Lung (tissue), 12 donors: ENCODE results near the gene HEPACAM2. TPM values are rescaled to one million over a fixed set of nuclear protein-coding genes. Genes with fewer than 3 reads are reported as not detected.

Source experiments
- ATAC-seq: fragments of 200-7000 bp; cut with Tn5 transposase; one replicate; pipeline ENCODE4 v1.9.1; 2020; ENCODE audit warnings: moderate number of reproducible peaks; ENCODE audit not compliant: insufficient read depth, low FRiP score
- DNase-seq, 3 donors: peaks; one replicate each; pipeline ENCODE4 v3.0.0-alpha.2; 2013 to 2017
- H3K27ac ChIP-seq, 2 donors: one replicate each; pipeline ENCODE4 v1.5.1; 2013; ENCODE audit warnings: mild to moderate bottlenecking in 2 of 2, moderate library complexity in 2 of 2, control low read depth in 1 of 2, inconsistent platforms in 1 of 2, low read depth in 1 of 2, low read length in 1 of 2
- H3K27me3 ChIP-seq, 3 donors: one replicate each; pipeline ENCODE4 v1.5.1; 2013; ENCODE audit warnings: low read length in 2 of 3; ENCODE audit not compliant: control insufficient read depth in 3 of 3, insufficient read depth in 3 of 3
- H3K36me3 ChIP-seq, 4 donors: one replicate each; pipeline ENCODE4 v1.5.1; 2013; ENCODE audit warnings: low read length in 4 of 4, mild to moderate bottlenecking in 1 of 4, moderate library complexity in 1 of 4; ENCODE audit not compliant: control insufficient read depth in 4 of 4, insufficient read depth in 4 of 4
- H3K4me1 ChIP-seq, 5 donors: one replicate each; pipeline ENCODE4 v1.5.1; 2013; ENCODE audit warnings: low read length in 5 of 5, mild to moderate bottlenecking in 2 of 5, moderate library complexity in 1 of 5; ENCODE audit not compliant: control insufficient read depth in 5 of 5, insufficient read depth in 5 of 5
- H3K4me3 ChIP-seq: one replicate; pipeline ENCODE4 v1.5.1; 2013; ENCODE audit warnings: mild to moderate bottlenecking, control low read depth, moderate library complexity
- H3K9ac ChIP-seq, 2 donors: one replicate each; pipeline ENCODE4 v1.5.1; 2013; ENCODE audit warnings: low read length in 2 of 2, control low read depth in 1 of 2; ENCODE audit not compliant: insufficient read depth in 1 of 2
- H3K9me3 ChIP-seq, 4 donors: one replicate each; pipeline ENCODE4 v1.5.1; 2013; ENCODE audit warnings: low read length in 3 of 4, mild to moderate bottlenecking in 1 of 4, moderate library complexity in 1 of 4; ENCODE audit not compliant: control insufficient read depth in 4 of 4, insufficient read depth in 3 of 4
- WGBS, 2 donors: extraction: QIAGEN DNeasy Blood & Tissue Kit; methylation state at CpG; one replicate each; pipeline ENCODE4 v1.1.7; 2013; 5-methylcytosine and 5-hydroxymethylcytosine counted together
- polyA plus RNA-seq, 2 donors: library from polyadenylated mRNA; stranded (reverse); fragments of 200-250 nt; gene quantifications; one replicate each; pipeline ENCODE4 v1.2.1, GENCODE V29; 2013
- total RNA-seq, 2 donors: library from RNA; depleted of rRNA in 1 of 2; stranded (reverse); fragments of >200 nt in 1 of 2; gene quantifications; one replicate each; pipeline ENCODE4 v1.2.1, GENCODE V29; 2014 to 2021
- TF ChIP-seq, protein P1 (sequence below): IDR thresholded peaks from 2 replicates; pipeline ENCODE4 v1.5.1; 2012; ENCODE audit warnings: mild to moderate bottlenecking; ENCODE audit errors: control extremely low read depth, extremely low read depth
- donor health status: control.
- donor health status: control.
- donor health status: Bipolar disorder and iron deficiency.
- donor health status: healthy.
- donor health status: DM: yes; HTN: yes; CAD: no.

Gene HEPACAM2
- total and polyA plus RNA-seq, 4 donors, result 0.08 to 2.2 (median 0.27) TPM

DNA sequence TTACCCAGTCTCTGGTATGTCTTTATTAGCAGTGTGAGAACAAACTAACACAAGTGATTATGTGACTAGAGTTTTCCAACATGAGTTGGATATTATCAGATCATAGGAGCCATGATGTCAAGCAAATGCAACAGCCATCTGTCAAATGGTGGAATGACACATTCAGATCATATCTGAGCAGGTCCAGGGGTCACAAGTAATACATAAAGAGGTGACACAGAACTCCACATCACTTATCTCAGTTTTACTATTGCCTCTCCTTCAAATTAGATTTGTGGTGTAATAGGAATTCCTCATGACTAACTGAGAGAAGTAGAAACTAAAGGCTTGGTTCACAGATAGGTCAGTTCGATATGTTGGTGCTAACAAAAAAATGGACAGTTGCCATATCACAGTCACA, 65.9 kb downstream of the HEPACAM2 start:
- no peak for ATAC-seq
- 58 to 84% methylated on average over 1 of the region's 1 CpG for WGBS, 2 donors

DNA sequence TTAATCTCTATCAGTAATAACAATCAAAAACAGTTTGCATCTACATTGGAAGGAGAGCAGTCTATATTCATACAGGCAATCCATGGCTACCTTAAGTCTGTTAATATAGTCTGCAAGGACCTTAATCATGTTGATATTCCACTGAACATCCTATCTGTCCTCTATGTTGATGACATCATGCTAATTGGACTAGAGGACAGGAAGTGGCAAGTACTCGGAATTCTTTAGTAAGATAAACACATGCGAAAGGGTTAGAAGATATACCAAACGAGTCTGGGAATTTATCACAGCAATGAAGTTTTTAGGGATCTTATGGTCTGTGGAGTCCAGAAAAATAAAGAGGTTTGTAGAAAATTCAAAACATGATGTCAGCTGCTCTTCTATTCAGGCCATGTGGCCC, 66.8 kb downstream of the HEPACAM2 start:
- no peak overlapping the region for H3K27ac ChIP-seq
- H3K36me3 ChIP-seq, result no peaks in the 10 kb centered on the region
- TF ChIP-seq, protein P1, sequence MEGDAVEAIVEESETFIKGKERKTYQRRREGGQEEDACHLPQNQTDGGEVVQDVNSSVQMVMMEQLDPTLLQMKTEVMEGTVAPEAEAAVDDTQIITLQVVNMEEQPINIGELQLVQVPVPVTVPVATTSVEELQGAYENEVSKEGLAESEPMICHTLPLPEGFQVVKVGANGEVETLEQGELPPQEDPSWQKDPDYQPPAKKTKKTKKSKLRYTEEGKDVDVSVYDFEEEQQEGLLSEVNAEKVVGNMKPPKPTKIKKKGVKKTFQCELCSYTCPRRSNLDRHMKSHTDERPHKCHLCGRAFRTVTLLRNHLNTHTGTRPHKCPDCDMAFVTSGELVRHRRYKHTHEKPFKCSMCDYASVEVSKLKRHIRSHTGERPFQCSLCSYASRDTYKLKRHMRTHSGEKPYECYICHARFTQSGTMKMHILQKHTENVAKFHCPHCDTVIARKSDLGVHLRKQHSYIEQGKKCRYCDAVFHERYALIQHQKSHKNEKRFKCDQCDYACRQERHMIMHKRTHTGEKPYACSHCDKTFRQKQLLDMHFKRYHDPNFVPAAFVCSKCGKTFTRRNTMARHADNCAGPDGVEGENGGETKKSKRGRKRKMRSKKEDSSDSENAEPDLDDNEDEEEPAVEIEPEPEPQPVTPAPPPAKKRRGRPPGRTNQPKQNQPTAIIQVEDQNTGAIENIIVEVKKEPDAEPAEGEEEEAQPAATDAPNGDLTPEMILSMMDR, result no peak
- WGBS, 2 donors, result 52 to 73% methylated on average over 3 of the region's 3 CpGs
- peaks cover 0 to 6% (median 3%) of the 10 kb centered on the region in 4 donors for H3K9me3 ChIP-seq
- ATAC-seq (no peak), DNase-seq (peak in 1 of 3 donors; percentile 13)
- H3K4me1 ChIP-seq, result no peaks in the 10 kb centered on the region
- no peak overlapping the region for H3K4me3 ChIP-seq
- no peaks in the 10 kb centered on the region for H3K27me3 ChIP-seq
- H3K9ac ChIP-seq, result no peak overlapping the region

More for the DNA sequence above, 65.9 kb downstream of the HEPACAM2 start:
- H3K27me3 ChIP-seq, result no peaks in the 10 kb centered on the region
- no peak overlapping the region for H3K4me3 ChIP-seq
- H3K4me1 ChIP-seq, result no peaks in the 10 kb centered on the region
- H3K9me3 ChIP-seq, result peaks cover 0 to 6% (median 3%) of the 10 kb centered on the region in 4 donors
- no peak overlapping the region for H3K9ac ChIP-seq
- TF ChIP-seq, protein P1, result no peak
- H3K27ac ChIP-seq, result no peak overlapping the region
- no peak for DNase-seq
- H3K36me3 ChIP-seq, result no peaks in the 10 kb centered on the region

DNA sequence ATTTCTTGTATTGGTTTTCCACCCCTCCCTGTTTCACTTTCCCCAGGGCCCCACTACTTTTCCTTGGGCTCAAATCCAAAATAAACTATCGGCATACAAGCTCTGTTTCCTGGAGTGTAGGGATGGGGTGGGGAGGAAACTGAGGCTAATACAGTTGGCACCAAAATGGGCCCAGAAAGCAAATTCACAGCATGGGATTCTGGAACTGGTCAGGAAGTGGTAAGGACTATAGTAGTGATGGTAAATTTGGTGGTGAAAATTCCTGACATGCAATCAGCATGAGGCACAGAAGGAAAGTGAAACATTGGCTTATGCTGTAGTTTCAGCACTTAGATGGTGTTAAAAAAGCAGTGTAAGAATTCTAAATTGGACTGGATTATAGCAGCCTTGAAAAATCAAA, 69.4 kb downstream of the HEPACAM2 start:
- ATAC-seq (no peak), DNase-seq (no peak)
- Histone ChIP-seq H3K27me3 (no peaks in the 10 kb centered on the region), H3K36me3 (no peaks in the 10 kb centered on the region), H3K9ac (no peak overlapping the region), H3K9me3 (peaks cover 0 to 6% (median 2%) of the 10 kb centered on the region in 4 donors), H3K4me3 (no peak overlapping the region), H3K4me1 (no peaks in the 10 kb centered on the region), H3K27ac (no peak overlapping the region)
- TF ChIP-seq, protein P1, result no peak
- 53 to 88% methylated on average over 1 of the region's 1 CpG for WGBS, 2 donors

DNA sequence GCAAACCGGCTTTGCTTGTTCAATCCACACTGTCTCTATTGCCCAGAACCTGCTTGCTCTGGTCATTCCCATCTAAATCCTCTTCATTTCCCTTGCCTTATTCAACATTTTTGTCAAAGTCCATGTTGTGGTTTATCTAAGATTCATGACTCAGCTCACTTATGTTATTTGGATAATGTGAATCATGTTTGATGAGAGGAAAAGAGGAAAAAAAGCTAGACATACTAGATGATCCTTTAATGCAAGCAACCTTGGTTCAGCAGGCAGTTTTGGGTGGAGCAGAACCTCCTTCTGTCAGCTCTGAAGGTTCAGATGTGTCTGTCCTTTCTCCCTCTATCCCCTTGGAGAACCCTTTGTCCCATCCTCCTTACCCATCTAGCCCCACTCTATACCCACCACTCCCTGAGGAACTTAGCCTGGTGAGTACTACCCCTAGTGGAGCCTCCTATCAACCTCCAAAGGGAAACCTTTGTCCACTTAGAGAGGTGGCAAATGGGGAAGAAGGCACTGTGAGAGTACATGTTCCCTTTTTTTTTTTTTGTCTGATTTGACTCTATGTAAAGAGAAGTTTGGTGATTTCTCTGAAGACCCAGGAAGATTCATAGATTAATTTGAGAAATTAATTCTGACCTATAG, 76.0 kb downstream of the HEPACAM2 start:
- DNase-seq, result no peak
- no peak overlapping the region for H3K9ac ChIP-seq
- ATAC-seq, result no peak
- peaks cover 0 to 26% (median 5%) of the 10 kb centered on the region in 5 donors for H3K4me1 ChIP-seq
- H3K36me3 ChIP-seq, result no peaks in the 10 kb centered on the region
- TF ChIP-seq, protein P1, result no peak
- H3K27ac ChIP-seq, result no peak overlapping the region
- 94% methylated on average over 1 of the region's 1 CpG for WGBS, 2 donors
- no peaks in the 10 kb centered on the region for H3K9me3 ChIP-seq
- H3K27me3 ChIP-seq, result no peaks in the 10 kb centered on the region
- H3K4me3 ChIP-seq, result no peak overlapping the region
